CD4-positive, alpha-beta T cell treated with Interleukin-21 for 1 hour (primary cell): ENCODE measurements around the gene FGD4.
A peak's percentile ranks its signal among the peaks of the same experiment; 100 is the strongest.

Experiments
- DNase-seq: peaks from one replicate; pipeline ENCODE4 v3.0.0-alpha.2; 2020

The FGD4 gene

DNA sequence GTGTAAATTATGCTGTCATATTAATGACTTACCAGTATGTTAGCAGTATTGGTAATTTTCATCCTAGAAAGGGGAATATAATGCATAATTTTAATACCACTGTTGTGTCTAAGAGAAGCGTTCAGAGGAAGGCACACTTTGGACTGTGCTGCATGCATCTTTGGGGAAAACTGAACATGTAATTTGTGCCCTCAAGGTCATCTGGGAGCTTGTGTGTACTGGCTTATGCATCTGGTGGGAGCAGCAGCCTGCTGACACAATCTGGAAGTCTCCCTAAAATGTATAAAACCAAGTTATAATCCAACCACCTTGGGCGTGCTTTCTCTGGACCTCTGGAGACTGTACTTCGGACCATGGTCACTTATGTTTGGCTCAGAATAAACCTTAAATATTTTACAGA, 14.1 kb downstream of the FGD4 start:
- no peak for DNase-seq

DNA sequence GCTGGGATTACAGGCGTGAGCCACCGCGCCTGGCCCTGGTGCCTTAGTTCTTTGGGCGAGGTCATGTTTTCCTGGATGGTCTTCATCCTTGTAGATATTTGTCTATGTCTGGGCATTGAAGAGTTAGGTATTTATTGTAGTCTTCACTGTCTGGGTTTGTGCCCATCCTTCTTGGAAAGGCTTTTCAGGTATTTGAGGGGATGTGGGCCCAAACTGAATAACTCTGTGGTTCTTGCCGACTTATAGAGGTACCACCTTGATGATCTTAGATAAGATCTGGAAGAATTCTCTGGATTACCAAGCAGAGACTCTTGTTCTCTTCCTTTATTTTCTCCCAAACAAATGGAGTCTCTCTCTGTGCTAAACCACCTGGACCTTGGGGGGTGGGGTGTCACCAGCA, 18.9 kb downstream of the FGD4 start:
- no peak for DNase-seq

- no peak for DNase-seq
These were observed 19.7 kb downstream of the FGD4 start for GRCh38 chr12:32418903-32419519.

- DNase-seq, result no peak
These were observed 20.2 kb downstream of the FGD4 start for GRCh38 chr12:32419520-32419960.

- DNase-seq, result no peak
These were observed 21.0 kb downstream of the FGD4 start for GRCh38 chr12:32420356-32420755.

- DNase-seq, result no peak
These were observed 24.2 kb downstream of the FGD4 start for GRCh38 chr12:32423559-32423958.

- no peak for DNase-seq
These were observed 31.7 kb downstream of the FGD4 start for GRCh38 chr12:32431025-32431424.

DNA sequence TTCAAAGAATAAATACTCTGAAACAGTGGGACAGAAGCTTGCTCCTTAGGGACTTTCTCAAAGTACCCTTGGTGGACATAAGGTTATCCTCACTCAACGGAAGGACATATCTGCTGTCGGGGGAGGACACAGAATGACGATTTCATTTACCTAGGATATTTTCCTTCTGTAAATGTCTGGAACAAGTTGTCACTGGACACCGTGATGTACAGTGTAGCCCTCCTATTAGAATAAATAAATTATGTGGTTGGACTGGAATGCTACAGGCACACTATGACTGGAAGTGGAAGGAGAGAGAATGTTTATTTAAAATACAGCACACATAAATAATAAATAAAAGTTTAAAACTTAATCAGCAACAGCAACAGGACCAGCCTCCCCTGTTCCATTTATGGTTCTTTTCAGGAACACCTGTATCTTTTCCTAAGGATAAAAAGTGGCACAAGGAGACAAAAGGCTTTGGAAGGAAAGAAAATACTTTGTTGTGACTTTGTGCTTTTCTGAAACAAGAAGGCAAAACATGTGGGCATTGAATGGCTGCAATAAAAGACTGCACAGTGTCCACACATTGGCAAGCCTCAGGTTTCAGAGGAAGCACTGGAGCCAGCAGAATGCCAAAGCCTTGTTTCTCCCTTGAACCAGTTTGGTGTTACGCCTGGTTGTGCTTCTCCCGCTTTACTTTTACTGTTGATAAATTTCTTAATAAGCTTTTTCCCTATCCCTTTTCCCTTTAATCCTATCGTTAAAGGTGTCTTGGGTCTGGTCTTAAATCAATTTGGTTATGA, 36.8 kb downstream of the FGD4 start:
- no peak for DNase-seq

- DNase-seq, result no peak
These were observed 37.7 kb downstream of the FGD4 start for GRCh38 chr12:32437095-32437515.

DNA sequence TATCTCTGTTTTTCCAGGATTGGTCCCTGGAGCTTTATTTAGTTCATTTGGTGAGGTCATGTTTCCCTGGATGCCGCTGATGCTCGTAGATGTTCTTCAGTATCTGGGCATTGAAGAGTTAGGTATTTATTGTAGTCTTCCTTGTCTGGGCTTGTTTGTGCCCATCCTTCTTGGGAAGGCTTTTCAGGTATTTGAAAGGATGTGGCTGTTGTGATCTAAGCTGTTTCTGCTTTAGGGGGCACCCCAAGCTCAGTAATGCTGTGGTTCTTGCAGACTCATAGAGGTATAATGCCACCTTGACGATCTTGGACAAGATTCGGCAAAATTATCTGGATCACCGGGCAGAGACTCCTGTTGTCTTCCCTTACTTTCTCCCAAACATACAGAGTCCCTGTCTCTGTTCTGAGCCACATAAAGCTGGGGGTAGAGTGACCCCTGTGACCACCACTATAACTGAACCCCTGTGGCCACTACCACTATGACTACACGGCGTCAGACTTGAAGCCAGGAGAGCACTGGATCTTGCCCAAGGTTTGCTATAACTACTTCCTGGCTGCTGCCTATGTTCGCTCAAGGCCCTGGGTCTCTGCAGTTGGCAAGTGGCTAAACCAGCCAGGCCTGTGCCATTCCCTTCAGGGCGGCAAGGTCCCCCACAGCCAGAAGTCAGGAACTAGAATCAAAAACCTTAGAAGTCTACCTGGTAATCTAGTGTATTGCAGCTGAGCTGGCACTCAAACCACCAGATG, 40.9 kb downstream of the FGD4 start:
- DNase-seq, result no peak

DNA sequence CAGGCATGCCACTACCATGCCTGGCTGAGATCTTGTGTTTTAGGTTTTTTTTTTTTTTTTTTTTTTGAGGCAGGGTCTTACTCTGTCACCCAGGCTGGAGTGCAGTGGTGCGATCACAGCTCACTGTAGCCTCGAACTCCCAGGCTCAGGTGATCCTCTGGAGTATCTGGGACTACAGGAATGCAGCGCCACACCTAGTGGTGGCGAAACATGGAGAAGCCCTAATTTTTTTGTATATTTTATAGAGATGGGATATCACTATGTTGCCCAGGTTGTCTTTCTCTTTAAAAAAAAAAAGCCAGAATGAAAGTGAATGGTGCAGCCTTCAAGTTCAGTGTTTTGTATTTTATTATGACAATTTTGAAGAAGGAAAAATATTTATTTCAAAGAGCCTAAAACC, 44.1 kb downstream of the FGD4 start:
- no peak for DNase-seq

DNA sequence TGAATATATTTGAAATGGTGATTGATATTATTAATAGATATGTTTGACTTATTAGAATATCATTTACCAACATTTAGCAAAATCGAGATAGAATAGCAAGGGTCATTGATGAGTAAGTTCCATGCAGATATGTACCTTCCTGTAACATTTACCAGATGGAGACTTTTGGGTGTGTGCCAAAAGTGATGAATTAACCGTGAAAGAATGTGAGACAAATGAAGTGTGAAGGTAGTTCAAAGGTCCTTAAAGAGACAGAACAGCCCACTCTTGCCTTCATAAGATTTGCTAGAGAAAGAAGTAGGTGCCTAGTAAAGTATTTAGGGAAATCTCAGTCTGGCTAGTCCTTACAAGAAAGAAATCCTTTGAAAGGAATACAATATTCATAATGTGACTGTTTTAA, 45.5 kb downstream of the FGD4 start:
- DNase-seq, result no peak

DNA sequence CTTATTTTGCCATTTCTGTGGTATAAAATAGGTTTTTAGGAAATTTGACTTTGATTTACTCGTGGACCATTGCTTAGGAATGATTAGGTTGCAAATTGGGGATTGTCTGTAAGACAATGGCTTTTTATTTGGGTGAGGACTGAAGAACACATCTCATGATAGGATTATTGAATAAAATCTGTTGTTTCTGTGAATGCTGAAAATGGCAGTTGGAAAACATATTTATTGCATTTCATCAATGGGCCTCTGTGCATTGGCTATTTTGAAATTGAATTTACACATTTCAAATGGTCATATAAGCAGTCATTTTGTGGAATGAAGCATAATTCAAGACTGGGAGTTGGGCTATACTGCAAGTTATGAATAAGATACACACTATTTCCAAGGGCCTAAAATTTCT, 46.0 kb downstream of the FGD4 start:
- DNase-seq, result no peak

DNA sequence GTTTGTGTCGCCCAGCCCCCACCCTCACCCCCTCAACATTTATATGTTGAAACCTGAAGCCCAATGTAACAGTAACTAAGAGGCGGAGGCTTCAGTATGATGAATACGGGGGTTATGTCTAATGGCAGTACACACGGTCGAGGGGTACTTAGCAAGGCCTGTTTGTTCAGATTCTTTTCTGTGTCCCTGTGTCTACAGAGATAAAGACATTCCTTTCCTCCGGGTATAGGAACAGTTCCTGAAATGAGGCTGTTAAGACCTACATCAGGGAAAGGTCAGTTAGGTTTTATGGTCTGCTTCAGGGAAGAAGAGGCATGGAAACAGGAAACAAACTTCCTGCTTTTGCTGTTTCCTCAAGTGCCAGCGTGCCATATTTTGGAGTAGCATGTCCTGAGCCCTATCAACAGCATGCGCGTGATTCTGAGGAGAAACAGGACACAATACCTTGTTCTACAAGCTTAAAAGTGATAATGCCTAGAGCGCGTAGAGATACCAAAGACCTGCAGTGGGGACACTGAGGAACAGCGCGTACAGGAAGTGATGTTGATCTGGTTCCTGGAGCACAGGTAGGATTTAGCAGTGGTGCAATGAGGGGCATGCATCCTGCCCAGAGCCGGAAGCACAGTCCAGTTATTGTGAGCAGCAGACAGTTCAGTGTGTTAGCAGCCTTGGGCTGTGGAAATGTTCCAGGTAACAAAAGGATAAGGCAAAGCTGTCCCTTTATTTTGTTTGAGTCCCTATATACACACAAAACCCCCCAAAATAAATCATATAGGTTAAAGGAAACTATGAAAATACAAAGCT, 47.2 kb downstream of the FGD4 start:
- DNase-seq, result no peak

- no peak for DNase-seq
These were observed 49.2 kb downstream of the FGD4 start for GRCh38 chr12:32448586-32448985.

- no peak for DNase-seq
These were observed 51.0 kb downstream of the FGD4 start for GRCh38 chr12:32450363-32450762.

GRCh38 chr12:32450768-32451167, 51.4 kb downstream of the FGD4 start:
- no peak for DNase-seq

DNA sequence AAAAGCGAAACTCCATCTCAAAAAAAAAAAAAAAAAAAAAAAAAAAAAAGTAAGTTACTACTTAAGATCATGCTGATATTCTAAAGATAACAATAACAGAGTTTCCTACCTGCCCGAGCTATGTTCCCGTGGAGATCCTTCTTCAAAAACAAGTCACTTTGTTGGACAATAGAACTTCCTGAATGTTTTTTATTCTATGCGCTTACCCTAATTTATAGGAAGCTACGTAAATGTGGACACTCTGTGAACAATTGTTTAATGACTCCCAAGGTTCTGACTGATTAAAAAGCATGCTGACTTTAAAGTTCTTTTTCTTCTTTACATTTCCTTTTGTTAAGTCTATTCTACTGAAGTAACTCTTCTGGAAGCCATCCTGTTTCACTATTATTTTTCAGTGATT, 52.5 kb downstream of the FGD4 start:
- no peak for DNase-seq

- DNase-seq, result no peak
These were observed 54.7 kb downstream of the FGD4 start for GRCh38 chr12:32454075-32454474.

GRCh38 chr12:32454866-32455265, 55.5 kb downstream of the FGD4 start:
- DNase-seq, result no peak

DNA sequence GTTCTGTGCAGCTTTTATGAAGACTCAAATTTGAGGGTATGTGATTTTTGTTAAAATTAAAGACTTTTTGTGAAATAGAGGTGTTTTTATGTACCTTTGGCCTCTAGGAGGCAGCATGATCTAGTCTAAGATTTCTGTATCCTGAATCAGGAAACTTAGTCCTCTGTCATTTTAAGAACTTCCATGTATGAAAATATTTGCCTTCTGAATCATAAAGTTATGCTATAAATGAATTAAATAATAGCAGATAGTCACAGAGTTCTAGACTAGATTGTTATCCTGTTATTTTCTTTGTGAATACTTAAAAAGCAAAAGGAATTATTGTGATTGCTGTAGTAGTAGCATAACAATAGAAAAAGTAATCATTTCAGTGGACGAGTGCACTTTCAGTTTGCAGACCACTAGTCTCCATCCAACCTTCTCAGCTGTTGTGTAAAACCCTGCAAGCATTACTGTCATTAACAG, 56.3 kb downstream of the FGD4 start:
- DNase-seq, result peak; percentile 42

- no peak for DNase-seq
These were observed 58.1 kb downstream of the FGD4 start for GRCh38 chr12:32457251-32458025.
